ENCODE measurements around the gene ETS2. TPM values are rescaled to one million over a fixed set of nuclear protein-coding genes. Genes with fewer than 3 reads are reported as not detected.

ETS2 gene
- total RNA-seq, 1 donor from 2014 or later: 139 TPM

GRCh38 chr21:38775733-38776132, 30.0 kb upstream of the ETS2 start:
- intact Hi-C loops (cut with DNase I): no loop called here
- DNase-seq (ENCODE audit: low spot score) (no peak), ATAC-seq (no peak)

- no peak for ATAC-seq
- no peak for DNase-seq (ENCODE audit: low spot score)
- intact Hi-C loops (cut with DNase I): no loop called here
These were observed 28.7 kb upstream of the ETS2 start for GRCh38 chr21:38777015-38777414.

- DNase-seq (ENCODE audit: low spot score) (no peak), ATAC-seq (no peak)
- intact Hi-C loops (cut with DNase I): no loop called here
These were observed 28.2 kb upstream of the ETS2 start for GRCh38 chr21:38777531-38777930.

GRCh38 chr21:38780879-38781278, 24.9 kb upstream of the ETS2 start:
- no peak for DNase-seq (ENCODE audit: low spot score)
- intact Hi-C loops (cut with DNase I): no loop called here
- no peak for ATAC-seq

- DNase-seq (ENCODE audit: low spot score) (no peak), ATAC-seq (no peak)
- intact Hi-C loops (cut with DNase I): no loop called here
These were observed 21.1 kb upstream of the ETS2 start for GRCh38 chr21:38784458-38785266.

GRCh38 chr21:38785483-38785882, 20.2 kb upstream of the ETS2 start:
- intact Hi-C loops (cut with DNase I): no loop called here
- ATAC-seq (no peak), DNase-seq (ENCODE audit: low spot score) (no peak)

DNA sequence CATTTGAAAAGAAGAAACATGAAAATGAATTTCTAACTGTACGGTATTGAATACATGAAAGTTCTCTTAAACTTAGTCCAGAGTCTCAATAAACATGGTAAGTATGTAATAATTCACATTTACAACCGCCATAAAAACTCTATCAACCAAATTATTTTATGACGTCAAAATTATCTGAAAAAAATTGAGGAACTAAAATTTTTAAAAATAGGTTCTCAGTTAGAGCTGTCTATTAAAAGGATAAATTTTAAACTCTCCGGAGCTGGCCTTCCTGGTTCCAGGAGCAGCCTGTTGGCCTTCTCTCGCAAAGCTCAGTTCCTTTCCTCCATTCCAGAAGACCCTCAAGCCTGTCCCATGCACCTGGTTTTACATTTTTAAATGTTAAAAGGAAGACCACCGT, 18.7 kb upstream of the ETS2 start:
- ATAC-seq (no peak), DNase-seq (ENCODE audit: low spot score) (no peak)
- intact Hi-C loops (cut with DNase I): no loop called here

DNA sequence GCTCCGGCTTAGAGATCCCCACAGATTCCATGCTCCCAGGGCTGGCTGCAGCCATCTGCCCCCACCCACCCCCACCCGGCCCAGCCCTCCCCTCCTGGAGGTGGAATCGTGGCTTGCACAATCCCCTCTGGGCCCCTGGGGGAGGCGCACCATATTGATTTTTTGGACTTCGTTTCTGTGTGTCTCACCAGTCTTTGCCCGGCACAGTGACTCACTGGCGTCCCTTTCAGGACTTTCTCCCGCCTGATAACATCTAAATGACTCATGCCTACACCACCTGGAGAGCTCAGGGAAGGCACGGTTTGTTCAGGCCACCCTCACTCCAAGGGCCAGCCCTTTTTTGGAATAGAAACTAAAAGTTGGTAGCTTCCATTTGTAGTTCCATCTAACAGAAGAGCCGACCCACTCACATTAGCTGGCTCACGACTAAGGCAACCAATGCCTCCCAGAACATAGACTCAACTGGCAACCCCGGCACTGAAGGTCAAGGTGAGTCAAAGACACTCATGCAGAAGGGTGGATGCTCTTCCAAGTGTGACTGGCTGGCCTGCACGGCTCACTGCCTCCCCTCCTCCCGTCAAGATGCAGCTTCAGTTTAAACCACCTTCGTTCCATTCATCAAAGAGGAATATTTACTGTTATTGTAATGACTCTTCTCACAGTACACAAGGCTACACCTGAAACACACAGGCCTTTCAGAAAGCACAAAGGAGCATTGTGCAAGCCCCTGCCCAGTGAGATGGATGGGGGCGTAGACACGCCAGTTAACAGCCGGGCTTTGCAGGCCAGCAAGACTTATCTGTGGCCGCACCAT, 18.1 kb upstream of the ETS2 start:
- ATAC-seq (no peak), DNase-seq (ENCODE audit: low spot score) (no peak)
- intact Hi-C loops (cut with DNase I): no loop called here

DNA sequence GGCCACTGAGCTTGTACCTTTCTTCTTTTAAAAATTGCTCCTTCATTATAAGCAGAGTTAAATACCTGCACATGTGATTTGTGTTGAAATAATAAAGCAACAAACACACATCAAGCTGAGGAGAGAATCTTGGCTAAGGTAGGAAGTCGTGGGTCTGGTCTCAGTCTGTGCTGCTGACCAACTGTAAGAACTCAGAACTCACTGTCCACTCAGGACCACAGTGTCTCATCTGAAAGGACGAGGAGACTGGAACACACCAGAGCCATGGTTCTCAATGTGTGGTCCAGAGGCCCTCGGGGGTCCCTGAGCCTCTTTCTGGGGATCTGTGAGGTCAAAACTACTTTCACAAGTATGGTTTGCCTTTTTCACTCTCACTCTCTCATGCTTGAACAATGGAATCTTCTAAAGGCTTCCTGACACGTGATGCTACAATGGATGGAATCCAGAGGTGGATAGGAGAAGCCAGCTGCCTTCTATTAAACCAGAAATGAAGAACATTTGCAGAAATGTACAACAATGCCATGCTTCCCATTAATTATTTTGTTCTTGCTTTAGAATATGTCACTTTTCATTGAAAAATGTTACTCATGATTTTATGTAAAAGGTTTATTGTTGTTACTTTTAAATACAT, 17.3 kb upstream of the ETS2 start:
- no peak for DNase-seq (ENCODE audit: low spot score)
- no peak for ATAC-seq

GRCh38 chr21:38789275-38789674, 16.5 kb upstream of the ETS2 start:
- no peak for DNase-seq (ENCODE audit: low spot score)
- ATAC-seq: no peak
- intact Hi-C loops (cut with DNase I): no loop called here

More for the DNA sequence above, 17.3 kb upstream of the ETS2 start:
- intact Hi-C loops (cut with DNase I): no loop called here

- no peak for DNase-seq (ENCODE audit: low spot score)
- intact Hi-C loops (cut with DNase I): no loop called here
- ATAC-seq: no peak
These were observed 15.7 kb upstream of the ETS2 start for GRCh38 chr21:38790059-38790458.

- ATAC-seq (no peak), DNase-seq (ENCODE audit: low spot score) (no peak)
- intact Hi-C loops (cut with DNase I): no loop called here
These were observed 14.8 kb upstream of the ETS2 start for GRCh38 chr21:38790961-38791360.

DNA sequence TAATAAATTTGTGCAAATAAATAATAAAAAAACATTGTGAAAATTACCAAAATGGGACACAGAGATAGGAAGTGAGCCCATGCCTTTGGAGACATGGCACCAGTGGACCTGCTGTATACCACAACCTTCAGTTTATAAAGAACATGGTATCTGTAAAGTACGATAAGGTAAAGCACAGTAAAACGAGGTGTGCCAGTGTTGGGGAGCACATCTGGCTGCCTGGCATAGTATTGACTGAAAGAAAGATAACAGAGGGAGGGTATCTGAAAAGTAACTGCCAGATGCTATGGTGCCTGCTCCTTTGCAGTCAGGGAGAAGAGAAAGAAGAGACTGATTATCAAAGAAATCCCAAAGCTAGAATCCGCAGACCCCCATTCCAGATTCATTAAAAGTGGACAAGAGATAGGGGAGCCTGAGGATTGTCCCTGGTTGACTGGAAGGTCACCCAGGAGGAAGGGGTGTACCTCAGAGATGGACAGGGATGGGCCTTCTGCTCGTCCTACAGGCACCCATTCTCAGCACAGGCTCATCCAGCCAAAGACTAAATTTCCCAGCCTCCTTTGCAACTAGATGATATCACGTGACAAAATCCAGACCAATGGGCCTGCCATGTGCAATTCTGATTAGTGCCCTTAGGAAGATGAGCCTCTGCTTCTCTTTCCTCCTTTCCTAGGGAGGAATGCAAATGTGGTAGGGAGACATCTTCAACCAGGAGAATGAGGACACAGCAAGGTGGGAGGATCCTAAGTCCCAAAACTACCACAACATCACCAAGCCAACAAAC, 12.9 kb upstream of the ETS2 start:
- no peak for DNase-seq (ENCODE audit: low spot score)
- ATAC-seq: no peak
- intact Hi-C loops (cut with DNase I): no loop called here

- intact Hi-C loops (cut with DNase I): no loop called here
- DNase-seq (ENCODE audit: low spot score): no peak
- ATAC-seq: no peak
These were observed 11.6 kb upstream of the ETS2 start for GRCh38 chr21:38793926-38794713.

DNA sequence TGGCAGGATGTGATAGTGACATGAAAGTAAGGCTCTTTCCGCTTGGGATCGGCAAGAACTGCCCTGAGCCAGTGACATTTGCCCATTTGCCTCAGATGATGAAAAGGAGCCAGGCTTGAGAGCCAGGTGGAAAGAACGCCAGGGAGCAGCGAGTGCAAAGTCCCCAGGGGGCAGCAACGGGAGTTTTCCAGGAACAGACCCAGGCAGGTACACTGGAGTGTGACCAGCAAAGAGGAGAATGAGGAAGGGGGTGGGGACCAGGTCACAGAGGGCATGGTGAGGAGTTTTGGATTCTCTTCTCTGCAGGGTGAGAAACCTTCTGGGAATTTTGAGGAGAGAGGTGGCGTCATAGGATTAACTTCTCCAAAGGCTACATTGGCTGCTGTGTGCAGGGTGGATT, 10.8 kb upstream of the ETS2 start:
- DNase-seq (ENCODE audit: low spot score) (no peak), ATAC-seq (no peak)
- intact Hi-C loops (cut with DNase I): no loop called here

DNA sequence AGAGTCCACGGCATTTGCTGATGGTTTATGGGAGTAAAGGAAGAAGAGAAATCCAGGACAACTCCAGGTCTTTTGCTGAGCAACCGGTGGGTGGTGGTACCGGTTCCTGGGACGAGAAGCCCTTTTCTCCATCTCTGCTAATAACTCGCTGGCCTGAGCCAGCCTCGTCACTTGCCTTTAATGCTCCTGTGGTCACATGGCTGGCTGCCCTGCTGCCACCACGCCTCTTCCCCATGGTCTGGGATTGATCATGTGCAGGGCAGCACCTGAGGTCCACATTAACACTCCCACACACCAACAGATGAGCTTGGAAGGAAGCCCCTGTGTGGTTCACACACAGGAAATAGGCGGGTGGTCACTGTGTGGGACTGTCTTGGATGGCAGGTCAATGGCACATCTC, 10.3 kb upstream of the ETS2 start:
- intact Hi-C loops (cut with DNase I): no loop called here
- ATAC-seq (no peak), DNase-seq (ENCODE audit: low spot score) (no peak)

DNA sequence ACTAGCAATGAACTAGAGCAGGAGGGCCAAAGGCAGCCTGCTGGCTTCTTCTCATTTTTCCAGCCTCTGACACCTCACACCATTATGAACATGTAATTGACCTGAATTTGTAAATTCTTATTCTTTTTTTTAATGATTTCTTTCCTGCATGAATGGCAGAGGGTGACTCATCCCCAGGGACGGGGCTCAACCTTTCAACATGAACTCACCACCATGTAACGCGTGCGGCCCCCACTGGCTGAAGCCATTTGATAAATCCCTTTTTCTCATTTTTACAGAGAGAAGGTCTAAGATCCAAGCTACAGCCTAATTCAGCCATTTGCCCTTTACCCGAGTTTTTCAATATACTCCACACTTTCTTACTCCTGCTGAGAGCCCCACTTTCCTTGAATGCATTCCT, 9.3 kb upstream of the ETS2 start:
- intact Hi-C loops (cut with DNase I): no loop called here
- ATAC-seq (no peak), DNase-seq (ENCODE audit: low spot score) (no peak)

GRCh38 chr21:38797470-38797869, 8.3 kb upstream of the ETS2 start:
- intact Hi-C loops (cut with DNase I): no loop called here
- DNase-seq (ENCODE audit: low spot score): no peak
- peak; percentile 37 for ATAC-seq

- no peak for ATAC-seq
- DNase-seq (ENCODE audit: low spot score): no peak
- intact Hi-C loops (cut with DNase I): no loop called here
These were observed 7.6 kb upstream of the ETS2 start for GRCh38 chr21:38798081-38798480.

Measured in sciatic nerve (tissue), 2 donors.